Natural killer cell (primary cell): Measurements from ENCODE around the gene CHCHD1. TPM values are rescaled to one million over a fixed set of nuclear protein-coding genes. Genes with fewer than 3 reads are reported as not detected.
"Not testable (repeated sequence)": the region's sequence is repeated elsewhere in the genome, so short reads cannot be mapped to it uniquely, and the experiment has no call there.

ENCODE experiments used
- ATAC-seq, 3 donors: fragments of 150-1000 bp in 2 of 3; fragments of 200-7000 bp in 1 of 3; cut with Tn5 transposase; 1 replicate in 1 of 3; 2 replicates in 2 of 3; pipeline ENCODE4 v1.10.0; 2021; ENCODE audit warnings: mild to moderate bottlenecking in 2 of 3, moderate library complexity in 2 of 3
- DNase-seq, 2 donors: peaks; one replicate each; pipeline versions ENCODE4 v3.0.0 to v3.0.0-alpha.2; 2013 to 2021; ENCODE audit warnings: mixed read lengths in 1 of 2
- H3K27ac ChIP-seq: one replicate; pipeline ENCODE4 v1.5.1; 2013; ENCODE audit warnings: mild to moderate bottlenecking, low read length
- H3K27me3 ChIP-seq: one replicate; pipeline ENCODE4 v1.6.1; 2013; ENCODE audit warnings: low read length; ENCODE audit not compliant: control insufficient read depth, insufficient read depth
- H3K36me3 ChIP-seq: one replicate; pipeline ENCODE4 v1.6.1; 2013; ENCODE audit warnings: low read length; ENCODE audit not compliant: control insufficient read depth, insufficient read depth
- H3K4me1 ChIP-seq: one replicate; pipeline ENCODE4 v1.6.1; 2013; ENCODE audit warnings: low read length; ENCODE audit not compliant: control insufficient read depth, insufficient read depth
- H3K4me3 ChIP-seq: one replicate; pipeline ENCODE4 v1.5.1; 2013; ENCODE audit warnings: low read length
- H3K9me3 ChIP-seq: one replicate; pipeline ENCODE4 v1.6.1; 2013; ENCODE audit warnings: low read length; ENCODE audit not compliant: control insufficient read depth, insufficient read depth
- H3K27ac Mint-ChIP-seq, 2 donors: one replicate each; pipeline ENCODE4 v1.8.0; 2022; ENCODE audit warnings: mild to moderate bottlenecking in 2 of 2, mixed read lengths in 2 of 2, moderate library complexity in 1 of 2
- H3K27me3 Mint-ChIP-seq, 2 donors: one replicate each; pipeline ENCODE4 v1.8.0; 2022; ENCODE audit warnings: low read depth in 2 of 2, mixed read lengths in 2 of 2
- H3K36me3 Mint-ChIP-seq: one replicate; pipeline ENCODE4 v1.8.0; 2022; ENCODE audit warnings: mixed read lengths
- H3K4me1 Mint-ChIP-seq, 2 donors: one replicate each; pipeline ENCODE4 v1.8.0; 2022; ENCODE audit warnings: mixed read lengths in 2 of 2
- H3K4me3 Mint-ChIP-seq: one replicate; pipeline ENCODE4 v1.8.0; 2022; ENCODE audit warnings: mild to moderate bottlenecking, moderate library complexity, mixed read lengths
- H3K9me3 Mint-ChIP-seq, 2 donors: one replicate each; pipeline ENCODE4 v1.8.0; 2022; ENCODE audit warnings: mixed read lengths in 2 of 2
- CTCF ChIP-seq: fragments of 200-600 bp; IDR thresholded peaks from one replicate; pipeline ENCODE4 v1.8.0; 2022; ENCODE audit warnings: antibody characterized with exemption
- WGBS: methylation state at CpG from one replicate; pipeline ENCODE4 v1.1.7; 2013; ENCODE audit warnings: missing lambda C conversion rate; ENCODE audit not compliant: insufficient coverage; 5-methylcytosine and 5-hydroxymethylcytosine counted together
- intact Hi-C: fragments of 100-400 bp; cut with micrococcal nuclease; formaldehyde crosslinking; loops from one replicate; pipeline ENCODE4 v1.14.2; 2022
- total RNA-seq, 4 donors: library from RNA; stranded (reverse); fragments of 120-200 nt in 1 of 4; gene quantifications; one replicate each; pipeline versions ENCODE4 v1.2.3 to v1.2.4, GENCODE V29; 2013 to 2022

The CHCHD1 gene
- total RNA-seq, 3 donors from 2014 or later (not counting 1 experiment from before 2014, with no cell fraction given) = 5.2 to 7.0 (median 5.9) TPM

- H3K4me3 ChIP-seq = no peak overlapping the region
- H3K27me3 ChIP-seq = no peaks in the 10 kb centered on the region
- no peaks in the 10 kb centered on the region for H3K4me1 Mint-ChIP-seq
- H3K4me1 ChIP-seq = no peaks in the 10 kb centered on the region
- no peak overlapping the region for H3K27ac ChIP-seq
- intact Hi-C loops = no loop called here
- DNase-seq (no peak), ATAC-seq (no peak)
- peak overlapping the region in 1 of 2 donors; percentile 47 for H3K27ac Mint-ChIP-seq
- no peaks in the 10 kb centered on the region for H3K9me3 ChIP-seq
- no peak for TF ChIP-seq CTCF
- H3K9me3 Mint-ChIP-seq = no peaks in the 10 kb centered on the region
- H3K4me3 Mint-ChIP-seq = no peak overlapping the region
- H3K27me3 Mint-ChIP-seq = no peaks in the 10 kb centered on the region
- H3K36me3 ChIP-seq = peaks cover 39% of the 10 kb centered on the region
- H3K36me3 Mint-ChIP-seq = no peaks in the 10 kb centered on the region
- WGBS = 96% methylated on average over 6 of the region's 6 CpGs
Observed at GRCh38 chr10:73828161-73828560, 46.3 kb downstream of the CHCHD1 start.

GRCh38 chr10:73829090-73829489 lies 47.2 kb downstream of the CHCHD1 start:
- H3K27me3 ChIP-seq, H3K4me3 ChIP-seq, ATAC-seq, intact Hi-C loops, H3K27ac ChIP-seq, H3K36me3 Mint-ChIP-seq, H3K4me1 ChIP-seq, H3K4me1 Mint-ChIP-seq, H3K9me3 ChIP-seq, DNase-seq, H3K27ac Mint-ChIP-seq, H3K9me3 Mint-ChIP-seq, H3K4me3 Mint-ChIP-seq, H3K27me3 Mint-ChIP-seq: not testable (repeated sequence)
- peaks cover 30% of the 10 kb centered on the region for H3K36me3 ChIP-seq
- WGBS = 95% methylated on average over 6 of the region's 7 CpGs

Other genes starting within 250 kb of the CHCHD1 start
- 10 to 100 TPM in 1 of 3 donors, 1 to 10 TPM in 2; 4.4 to 10.2 (median 5.5) TPM for gene USP54, start 190.7 kb upstream of the CHCHD1 start, total RNA-seq
- gene MYOZ1, start 140.6 kb upstream of the CHCHD1 start, total RNA-seq = not detected
- not detected for gene SYNPO2L, start 126.0 kb upstream of the CHCHD1 start, total RNA-seq
- 10 to 100 TPM in 1 of 3 donors, 1 to 10 TPM in 2; 8.4 to 14.6 (median 9.4) TPM for gene AGAP5, start 83.9 kb upstream of the CHCHD1 start, total RNA-seq
- 100 to 1,000 TPM; 153 to 161 (median 160) TPM for gene SEC24C, start 37.7 kb upstream of the CHCHD1 start, total RNA-seq
- 100 to 1,000 TPM; 157 to 161 (median 159) TPM for gene ZSWIM8, start 3.6 kb downstream of the CHCHD1 start, total RNA-seq
- gene NDST2, start 29.6 kb downstream of the CHCHD1 start, total RNA-seq = 10 to 100 TPM; 64.7 to 73.8 (median 65.4) TPM
- 10 to 100 TPM; 53.6 to 73.8 (median 62.3) TPM for gene CAMK2G, start 92.5 kb downstream of the CHCHD1 start, total RNA-seq
- gene PLAU, start 129.1 kb downstream of the CHCHD1 start, total RNA-seq = 1 to 10 TPM in 1 of 3 donors, under 1 TPM in 2; 0.12 to 1.6 (median 0.32) TPM
- gene VCL, start 216.1 kb downstream of the CHCHD1 start, total RNA-seq = 100 to 1,000 TPM; 121 to 145 (median 122) TPM